NCI-H1417 treated with DMSO at 0.1 percent for 48 hours (cell line): ENCODE results near the gene TANGO6.

ENCODE experiments used
- DNase-seq: peaks from one replicate; lab custom pipeline; 2025; lab: John Stamatoyannopoulos, UW

The TANGO6 gene

DNA sequence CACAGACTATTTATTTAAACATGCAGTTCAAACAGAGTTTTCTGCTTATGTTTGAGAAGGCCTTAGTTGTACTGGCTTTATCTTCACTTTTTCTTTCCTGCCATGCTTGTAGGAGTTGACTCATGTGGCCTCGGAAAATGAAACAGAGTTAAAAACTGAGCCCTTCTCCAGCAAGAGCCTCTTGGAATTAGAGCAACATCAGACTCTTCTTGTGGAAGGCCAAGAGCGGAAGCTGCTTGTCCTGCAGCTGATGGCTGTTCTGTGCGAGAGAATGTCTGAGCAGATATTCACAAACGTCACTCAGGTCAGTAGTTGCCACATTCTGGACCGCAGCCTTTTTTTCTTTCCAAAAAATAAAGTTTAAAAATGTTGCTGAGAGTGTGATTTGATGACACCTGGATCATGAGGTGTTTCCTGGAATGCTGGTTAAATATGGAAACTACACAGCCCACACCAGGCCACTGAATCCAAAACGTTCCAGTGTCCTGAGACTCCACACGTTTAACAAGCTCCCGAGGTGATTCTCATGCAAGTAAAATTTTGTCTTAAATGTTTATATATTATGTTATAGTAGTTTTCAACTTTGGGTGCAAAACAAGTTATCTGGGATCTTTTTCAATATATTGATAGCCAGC lies 65.9 kb downstream of the TANGO6 start:
- no peak for DNase-seq

DNA sequence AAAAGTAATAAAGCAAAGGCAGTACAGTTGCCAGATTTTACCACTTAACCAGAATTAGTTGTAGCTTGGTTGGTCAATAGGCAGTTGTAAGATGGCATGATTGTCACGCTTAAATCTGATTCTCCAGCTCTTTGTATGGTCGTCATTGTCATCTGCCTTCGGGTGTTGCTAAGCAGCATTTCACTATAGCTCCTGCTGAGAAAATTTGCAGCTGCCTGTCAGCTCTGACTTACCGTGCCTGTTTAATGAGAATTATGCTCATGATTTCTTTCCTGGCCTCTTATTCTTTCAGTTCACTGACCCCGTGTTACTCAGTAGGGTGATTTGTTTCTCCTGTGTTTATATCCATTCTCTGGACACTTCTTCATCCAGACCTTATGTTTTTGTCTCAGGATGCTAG lies 66.7 kb downstream of the TANGO6 start:
- DNase-seq = peak; percentile 58

DNA sequence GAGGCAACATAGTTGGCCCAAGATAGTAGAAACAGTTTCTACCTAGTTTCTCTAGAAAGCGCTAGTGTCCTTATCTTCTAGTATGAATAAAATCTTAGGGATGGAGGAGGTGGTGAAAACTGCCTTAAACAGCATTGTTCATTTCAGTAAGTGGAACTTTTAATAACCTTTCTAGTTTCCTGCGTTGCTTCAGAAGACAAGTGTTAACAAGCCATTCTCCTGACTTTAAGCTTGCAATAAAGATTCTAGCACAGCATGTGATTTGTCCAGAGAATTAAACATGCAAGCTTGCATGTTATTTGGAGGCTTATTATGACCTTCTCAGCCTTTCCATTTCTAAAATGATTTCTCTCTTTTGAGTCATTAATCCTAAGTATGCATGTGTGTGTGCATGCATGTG lies 72.3 kb downstream of the TANGO6 start:
- DNase-seq = no peak

DNA sequence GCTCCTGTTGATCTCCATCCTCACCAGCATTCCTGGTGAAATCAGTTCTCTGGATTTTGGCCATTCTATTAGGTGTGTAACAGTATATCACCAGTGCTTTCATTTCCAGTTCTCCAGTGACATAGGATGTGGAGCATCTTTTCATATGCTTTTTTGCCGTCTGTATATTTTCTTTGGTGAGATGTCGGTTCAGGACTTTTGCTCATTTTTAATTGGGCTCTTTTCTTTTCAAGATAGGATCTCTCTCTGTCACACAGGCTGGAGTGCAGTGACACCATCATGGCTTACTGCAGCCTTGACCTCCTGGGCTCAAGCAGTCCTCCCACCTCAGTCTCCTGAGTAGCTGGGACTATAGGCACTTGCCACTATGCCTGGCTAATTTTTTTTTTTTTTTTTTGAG lies 74.2 kb downstream of the TANGO6 start:
- no peak for DNase-seq

DNA sequence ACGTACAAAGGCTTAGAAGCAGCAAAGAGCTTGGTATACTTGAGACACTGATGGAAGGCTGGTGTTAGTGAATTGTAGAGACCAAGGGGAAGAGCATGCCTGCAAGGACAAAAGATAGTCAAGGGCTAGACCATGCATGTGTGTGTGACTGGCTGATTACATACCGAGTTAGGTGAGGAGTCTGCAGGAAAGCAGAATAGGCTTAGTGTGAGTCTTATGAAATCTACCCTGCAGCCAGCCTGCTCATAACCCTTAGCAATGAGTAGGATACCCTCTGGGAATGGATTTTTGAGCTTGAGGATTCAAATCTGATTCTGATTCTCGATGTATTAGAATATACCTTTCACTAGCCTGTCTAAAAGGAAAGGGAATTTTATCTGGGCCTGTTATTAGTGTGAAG lies 77.0 kb downstream of the TANGO6 start:
- no peak for DNase-seq

DNA sequence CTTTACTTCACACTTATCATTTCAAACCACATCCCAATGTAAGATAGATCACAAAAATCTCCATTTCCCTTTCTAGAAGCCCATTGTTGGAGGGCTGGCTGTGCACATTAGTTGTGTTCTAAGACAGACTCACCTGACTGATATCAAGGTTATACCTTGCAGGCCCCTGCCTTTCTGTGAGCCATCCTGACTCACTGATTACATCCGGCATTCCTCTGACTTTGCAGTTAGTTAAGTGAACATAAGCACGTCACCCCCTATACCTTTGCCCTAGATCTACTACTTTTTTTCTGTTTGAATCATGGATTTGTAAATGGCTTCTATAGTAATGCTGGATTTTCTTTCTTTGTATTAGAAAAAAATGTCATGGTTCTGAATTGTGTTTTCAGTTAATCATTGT lies 78.3 kb downstream of the TANGO6 start:
- DNase-seq = no peak

DNA sequence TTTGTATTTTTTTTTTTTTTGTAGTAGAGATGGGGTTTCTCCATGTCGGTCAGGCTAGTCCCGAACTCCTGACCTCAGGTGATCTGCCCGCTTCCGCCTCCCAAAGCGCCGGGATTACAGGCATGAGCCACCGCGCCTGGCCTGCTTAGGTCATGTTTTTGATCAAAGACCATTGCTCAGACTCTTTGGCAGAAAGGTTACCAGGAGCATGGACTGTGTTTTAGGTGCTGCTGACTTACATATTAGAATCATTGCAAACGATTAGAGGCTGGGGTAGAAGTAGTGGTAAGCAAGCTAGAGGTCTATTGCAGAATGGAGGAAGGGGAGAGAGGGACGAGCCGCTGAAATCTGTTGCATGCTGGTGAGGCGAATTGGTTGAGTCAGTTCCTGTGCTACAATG lies 79.8 kb downstream of the TANGO6 start:
- no peak for DNase-seq

DNA sequence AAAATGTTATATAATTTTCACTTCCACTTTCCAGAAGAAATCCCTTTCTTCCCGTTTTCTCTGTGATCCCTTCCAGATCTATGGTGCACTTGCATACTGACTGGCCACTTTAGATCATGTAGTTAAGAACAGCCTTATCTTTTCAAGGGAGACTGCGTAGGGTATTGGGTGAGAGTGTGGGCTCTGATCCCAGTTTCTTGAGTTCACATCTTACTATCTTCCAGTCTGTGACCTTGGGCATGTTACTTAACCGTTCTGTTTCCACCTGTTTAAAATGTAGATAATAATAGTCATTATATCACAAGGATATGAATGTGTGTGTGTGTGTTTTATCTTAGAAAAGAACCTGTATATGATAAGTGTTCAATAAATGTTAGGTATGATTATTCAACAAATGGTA lies 83.7 kb downstream of the TANGO6 start:
- DNase-seq = no peak

DNA sequence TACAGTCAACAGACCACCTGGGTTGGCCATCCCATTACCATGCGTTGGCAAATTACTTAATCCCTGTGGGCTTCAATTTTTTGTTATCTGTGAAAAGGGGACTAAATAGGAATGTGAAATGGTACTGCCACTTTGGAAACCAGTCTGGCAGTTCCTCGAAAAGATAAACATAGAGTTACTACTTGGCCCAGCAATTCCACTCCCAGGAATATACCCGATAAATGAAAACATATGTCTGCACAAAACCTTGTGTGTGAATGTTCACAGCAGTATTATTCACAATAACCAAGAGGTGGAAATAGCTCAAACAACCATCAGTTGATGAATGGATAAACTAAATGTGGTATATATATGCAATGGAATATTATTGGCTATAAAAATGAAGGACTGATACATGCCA lies 87.9 kb downstream of the TANGO6 start:
- DNase-seq = no peak

DNA sequence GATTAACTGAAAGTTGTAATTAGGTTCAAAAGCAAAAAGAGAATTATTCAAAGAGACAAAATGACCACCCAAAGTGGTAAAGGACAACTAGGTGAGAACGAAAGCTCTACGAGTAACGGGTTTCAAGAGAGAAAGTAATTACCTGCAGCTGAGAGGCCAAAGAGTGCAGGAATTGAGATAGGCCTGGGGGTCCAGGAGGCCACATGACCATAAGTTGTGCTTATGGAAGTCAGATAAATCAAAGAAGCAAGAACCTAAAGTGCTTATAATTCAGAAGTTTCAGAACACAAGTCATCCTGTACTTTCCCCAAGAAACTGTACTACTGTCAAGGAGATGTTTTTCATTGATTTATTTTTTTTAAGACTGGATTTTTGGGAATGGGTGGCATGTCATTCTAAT lies 91.1 kb downstream of the TANGO6 start:
- no peak for DNase-seq

DNA sequence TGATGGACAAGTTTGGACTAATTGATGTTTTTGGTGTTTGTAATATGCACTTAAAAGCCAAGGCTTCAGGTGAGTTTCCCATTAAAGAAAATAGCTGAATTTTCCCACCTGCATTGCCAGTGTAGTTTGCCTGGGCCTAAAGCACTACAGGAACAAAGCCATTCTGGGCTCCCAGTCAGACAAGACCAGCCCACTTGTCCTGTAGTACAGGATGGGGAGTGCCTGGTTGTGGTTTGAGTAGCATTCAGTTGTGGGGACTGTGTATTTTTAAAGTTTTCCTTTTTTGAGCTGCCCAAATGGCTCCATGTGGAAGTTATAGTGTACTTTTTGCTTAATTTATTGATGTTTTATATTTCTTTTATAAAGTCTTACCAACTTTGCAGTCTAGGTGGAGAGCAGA lies 91.7 kb downstream of the TANGO6 start:
- no peak for DNase-seq

DNA sequence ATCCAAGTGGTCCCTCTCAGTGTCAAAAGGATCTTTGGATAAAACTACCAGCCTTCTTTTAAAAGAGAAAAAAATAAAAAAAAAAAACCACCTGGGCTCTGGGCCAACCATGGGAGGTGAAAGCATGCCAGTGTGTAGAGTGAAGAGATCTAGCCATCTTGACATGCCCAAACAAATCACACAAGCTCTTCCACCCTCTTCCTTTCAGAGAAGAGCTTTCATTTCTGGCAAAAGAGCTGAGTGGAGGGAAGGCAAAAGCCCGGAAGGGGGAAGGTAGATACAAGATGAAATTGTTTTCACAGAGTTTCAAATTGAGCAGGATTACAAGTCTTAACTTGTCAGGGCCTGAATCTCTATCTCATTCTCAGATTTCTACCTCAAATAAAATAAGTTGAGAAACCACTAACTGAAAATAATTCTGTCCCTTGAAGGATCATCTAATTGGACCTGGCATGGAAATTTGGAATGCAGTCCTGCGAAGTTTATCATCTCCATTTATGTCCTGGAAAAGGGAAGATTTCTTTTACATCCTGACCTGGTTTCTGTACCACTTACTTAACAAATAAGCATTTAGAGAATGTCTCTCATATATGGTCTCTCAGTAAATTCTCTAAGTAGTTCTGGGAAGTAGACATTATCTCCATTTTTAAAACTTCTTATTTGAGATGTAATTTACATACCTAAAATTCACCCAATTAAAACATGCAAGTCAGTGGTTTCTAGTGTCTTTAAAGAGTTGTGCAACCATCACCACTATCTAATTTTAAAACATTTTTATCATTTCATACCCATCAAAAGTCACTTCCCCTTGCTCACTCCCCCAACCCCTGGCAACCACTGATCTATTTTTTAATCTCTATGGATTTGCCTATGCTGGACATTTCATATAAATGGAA lies 93.7 kb downstream of the TANGO6 start:
- DNase-seq = no peak

DNA sequence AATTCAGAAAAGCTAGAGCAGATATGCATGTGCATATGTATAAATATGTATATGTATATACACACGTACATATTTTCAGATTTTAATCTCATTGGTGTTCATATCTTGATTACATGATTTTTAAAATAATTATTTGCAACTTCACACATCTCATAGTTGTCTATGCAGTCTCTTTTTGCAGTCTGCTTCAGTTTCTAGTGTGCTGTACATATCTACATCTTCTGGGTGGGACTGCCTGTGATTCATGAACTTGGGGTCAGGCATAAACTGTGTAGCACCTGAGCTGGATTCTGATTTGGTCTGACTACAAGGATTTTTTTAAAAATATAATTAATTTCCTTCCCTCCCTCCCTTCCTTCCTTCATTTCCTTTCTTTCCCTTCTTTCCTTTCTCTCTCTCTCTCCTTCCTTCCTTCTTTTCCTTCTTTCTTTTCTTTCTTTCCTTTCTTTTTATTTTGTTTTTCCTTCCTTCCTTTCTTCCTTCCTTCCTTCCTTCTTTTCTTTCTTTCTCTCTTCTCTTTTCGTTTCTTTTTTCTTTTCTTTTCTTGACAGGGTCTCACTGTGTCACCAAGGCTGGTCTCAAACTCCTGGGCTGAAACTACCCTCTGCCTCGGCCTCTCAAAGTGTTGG lies 96.5 kb downstream of the TANGO6 start:
- no peak for DNase-seq

DNA sequence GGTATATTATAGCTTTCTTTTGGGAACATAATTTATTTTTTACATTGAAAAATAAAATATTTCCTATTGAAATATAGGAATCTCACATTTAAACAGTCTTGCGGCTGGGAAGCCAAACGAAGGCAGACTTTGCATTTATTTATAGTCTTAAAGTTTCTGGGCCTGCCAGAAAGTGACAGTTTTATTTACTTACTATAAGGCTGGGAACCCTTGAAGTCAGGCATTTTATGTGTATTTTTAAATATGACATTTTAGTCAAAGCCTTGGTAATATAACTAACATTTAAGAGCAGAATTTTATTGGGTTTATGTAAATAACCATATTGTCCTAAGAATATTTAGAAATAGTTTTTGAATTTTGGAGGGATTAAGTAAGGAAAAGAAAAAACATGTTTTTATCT lies 97.5 kb downstream of the TANGO6 start:
- no peak for DNase-seq

DNA sequence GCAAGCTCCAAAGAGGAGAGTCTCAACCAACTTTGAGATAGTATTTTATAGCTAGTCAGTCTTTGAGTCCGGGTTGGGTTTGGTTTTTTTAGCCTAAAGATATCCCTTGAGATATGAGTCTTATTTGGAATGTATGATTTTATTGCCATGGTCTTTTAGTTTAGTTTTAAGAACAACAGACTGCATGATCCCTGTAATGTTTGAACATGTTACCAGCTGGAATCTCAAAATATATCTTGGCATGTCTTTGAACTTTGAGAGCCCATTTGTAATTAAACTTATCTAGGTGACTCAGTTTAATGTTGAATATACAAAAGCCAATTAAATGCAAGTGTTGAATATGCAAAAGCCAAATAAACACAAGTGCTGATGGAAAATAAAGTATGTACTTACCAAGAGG lies 100.6 kb downstream of the TANGO6 start:
- DNase-seq = no peak

DNA sequence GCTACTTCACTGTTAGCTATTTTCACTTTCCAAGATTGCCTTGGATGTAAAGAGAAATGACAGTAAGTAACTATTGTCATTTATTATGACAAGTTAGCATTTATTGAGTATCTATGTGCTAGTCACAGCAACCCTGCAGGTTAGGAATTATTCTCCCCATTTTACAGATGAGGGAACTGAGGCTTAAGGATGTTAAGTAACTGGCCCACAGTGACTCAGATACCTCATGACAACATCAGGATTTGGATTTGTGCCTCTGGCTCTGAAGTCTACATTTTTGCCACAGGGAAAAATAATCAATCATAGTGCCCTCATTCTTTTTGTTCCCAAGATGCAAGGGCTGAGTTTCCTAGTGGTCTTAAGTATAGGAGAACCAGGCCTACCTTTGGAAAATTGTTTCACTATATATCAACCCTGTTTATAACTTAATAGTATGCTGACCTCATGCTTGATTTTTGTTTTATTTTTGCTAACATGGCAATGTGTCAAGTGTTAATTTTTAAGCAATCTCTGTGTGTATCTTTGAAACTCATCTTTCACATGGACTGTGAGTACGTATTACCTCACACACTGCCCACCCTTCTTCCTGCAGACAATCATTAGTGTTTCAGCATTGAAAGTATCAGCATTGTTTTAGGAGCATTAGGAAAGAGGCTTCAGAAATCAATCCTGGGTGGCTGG lies 105.0 kb downstream of the TANGO6 start:
- no peak for DNase-seq

DNA sequence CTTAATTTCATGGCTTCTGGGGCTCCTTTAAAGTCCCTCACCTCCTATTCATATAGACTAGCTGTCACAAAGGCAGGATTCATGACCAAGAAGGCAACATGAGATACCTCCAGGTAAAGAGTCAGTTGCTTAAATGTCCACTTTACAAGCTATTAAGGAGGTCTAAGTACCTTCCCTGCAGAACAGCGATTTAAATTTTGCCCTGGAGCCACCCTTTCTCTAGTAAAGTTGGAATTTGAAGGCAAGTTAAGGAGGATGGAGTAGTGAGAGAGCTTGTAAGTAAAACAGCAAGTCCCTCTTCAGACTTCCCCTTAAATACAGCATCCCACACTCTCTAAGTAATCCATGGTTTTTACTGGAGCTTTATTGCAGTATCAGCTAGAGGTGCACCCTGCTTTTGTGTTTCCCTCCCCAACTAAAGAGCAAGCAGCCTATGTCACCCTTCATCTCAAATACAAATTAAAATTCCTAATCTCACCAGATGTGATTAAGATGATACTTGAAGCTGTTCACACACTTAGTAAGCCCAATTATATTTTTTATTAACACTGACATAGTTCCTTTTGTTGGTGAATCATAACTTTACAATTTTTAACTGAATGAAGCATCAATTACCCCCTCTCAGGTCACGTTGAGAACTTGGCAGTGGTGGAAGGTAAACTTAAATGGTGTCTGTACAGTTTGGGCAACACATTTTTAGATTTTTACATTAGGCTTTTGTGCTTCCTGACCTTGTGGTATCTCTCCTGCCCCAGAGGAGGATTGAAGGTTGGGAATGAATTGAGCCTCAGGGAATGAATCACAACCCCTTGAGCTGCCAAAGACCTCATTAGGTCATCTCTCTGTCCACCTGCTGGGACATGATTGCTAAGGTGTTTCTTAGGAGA lies 108.9 kb downstream of the TANGO6 start:
- DNase-seq = no peak

DNA sequence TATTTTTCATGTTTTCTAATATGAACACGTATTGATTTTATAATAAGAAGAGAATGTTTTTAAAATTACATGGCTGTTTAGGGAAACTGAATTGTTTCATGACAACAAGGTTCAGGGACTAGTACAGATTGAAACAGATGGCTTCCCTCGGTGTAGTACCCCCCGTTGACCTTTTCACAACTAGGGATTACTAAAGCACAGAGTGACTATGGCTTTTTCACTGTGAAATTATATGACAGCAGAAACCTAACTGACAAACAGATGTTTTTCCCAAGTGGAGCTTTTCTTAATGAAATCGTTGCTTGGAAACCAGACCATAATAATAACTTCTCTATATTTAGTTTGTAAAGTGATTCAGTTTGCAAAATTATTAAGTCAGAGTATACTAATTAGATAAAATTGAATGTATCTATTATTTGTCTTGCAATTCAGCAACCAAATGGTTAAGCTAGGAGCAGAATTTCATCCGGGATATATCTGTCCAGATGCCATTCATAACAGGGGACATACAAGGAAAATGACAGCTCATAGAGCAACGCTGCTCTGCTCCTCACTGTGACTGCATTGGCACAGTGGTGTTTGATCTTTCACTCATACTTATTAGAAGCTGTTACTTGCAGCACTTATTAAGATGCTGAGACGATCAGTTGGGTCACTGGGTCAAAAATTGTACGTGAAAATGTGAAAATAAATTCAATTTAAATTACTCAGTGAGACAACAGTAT lies 111.7 kb downstream of the TANGO6 start:
- DNase-seq = no peak

DNA sequence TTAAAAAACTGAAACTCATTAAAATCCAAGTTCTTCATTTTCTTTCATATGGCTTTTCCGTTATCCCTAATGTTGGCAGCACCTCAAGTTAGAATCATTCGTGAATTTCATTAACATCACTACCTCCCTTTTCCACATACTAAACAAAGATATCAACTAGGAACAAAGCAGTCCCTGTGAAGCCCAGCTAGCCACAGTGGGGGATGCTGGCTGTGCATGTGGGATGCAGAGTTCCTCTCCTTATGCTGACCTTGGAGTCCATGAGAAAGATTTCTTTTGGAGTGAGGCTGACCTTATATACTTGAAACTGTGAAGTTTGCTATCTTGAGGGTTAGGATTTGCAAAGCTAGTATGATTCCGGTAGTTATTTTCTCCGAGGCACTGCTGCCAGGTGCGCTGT lies 117.6 kb downstream of the TANGO6 start:
- DNase-seq = no peak

DNA sequence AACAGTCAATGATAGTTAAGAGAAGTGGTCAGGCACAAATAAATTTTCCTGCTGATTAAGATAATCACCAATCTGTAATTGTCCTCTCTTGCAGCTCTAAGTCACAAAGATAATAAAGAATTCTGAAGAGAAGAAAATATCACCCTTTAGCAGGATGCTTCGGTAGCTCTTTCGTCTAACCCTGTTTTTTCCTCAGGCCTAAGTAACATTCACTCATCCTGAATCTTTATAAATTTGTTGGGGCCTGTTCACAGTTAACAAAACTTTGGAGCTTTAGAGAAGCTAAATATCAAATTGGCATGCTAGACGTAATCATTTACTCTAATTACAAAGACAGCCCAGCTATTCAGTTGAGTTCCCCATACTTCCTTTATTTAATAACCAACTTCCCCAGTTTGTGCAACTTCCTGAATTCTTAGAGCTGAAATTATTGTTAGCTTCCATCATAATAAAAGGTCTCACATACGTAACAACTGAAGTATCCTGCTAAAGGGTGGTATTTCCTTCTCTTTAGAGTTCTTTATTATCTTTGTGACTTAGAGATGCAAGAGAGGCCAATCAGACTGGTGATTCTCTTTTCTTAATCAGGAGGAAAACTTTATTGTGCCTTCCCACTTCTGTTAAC lies 118.6 kb downstream of the TANGO6 start:
- no peak for DNase-seq

DNA sequence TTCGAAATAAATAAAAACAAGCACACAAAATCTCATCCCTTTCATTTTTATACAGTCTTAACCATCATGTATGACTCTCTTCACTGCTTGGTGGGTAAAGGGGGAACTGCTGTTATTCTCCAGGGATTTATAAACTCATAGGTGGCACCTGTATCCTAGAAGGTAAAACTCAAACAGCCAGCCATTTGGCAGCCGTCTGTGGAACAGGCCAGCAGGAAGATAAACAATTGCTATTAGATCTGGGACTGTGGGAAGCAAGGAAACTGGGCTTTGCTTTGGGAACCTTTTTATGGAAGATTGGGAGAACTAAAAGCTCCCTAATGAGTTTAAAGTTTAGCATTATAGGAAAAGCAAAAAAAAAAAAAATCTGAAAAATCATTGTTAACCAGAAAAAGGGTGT lies 126.0 kb downstream of the TANGO6 start:
- DNase-seq = no peak
